AG09319 (cell line): Measurements from ENCODE around the gene BZW1.

ENCODE experiments used
- DNase-seq: peaks from one replicate; pipeline ENCODE4 v3.0.0-alpha.2; 2010; ENCODE audit warnings: low read depth; ENCODE audit errors: extremely low read depth
- TF ChIP-seq, protein P1 (sequence below): IDR thresholded peaks from 2 replicates; pipeline ENCODE4 v1.5.1; 2011; ENCODE audit warnings: low read depth, mild to moderate bottlenecking, inconsistent platforms, low read length, moderate library complexity

BZW1 gene

DNA sequence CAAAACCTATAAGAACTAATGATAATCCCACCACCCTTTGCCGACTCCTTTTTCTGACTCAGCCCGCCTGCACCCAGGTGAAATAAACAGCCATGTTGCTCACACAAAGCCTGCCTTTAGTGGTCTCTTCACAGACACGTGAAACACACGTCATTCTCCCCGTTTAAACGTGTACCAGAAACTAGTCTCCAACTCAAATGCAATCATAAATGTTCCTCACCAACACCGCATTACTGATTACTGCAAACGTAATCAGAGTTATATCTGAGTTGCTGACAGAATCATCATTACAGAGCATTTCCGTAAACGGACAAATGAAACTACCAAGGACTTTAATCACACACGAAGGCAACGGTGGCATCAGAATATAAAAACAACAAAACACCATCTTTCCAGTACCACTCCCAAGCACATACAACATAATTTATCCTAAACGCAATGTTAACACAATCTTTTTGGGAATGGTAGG, 50.9 kb downstream of the BZW1 start:
- TF ChIP-seq, protein P1, sequence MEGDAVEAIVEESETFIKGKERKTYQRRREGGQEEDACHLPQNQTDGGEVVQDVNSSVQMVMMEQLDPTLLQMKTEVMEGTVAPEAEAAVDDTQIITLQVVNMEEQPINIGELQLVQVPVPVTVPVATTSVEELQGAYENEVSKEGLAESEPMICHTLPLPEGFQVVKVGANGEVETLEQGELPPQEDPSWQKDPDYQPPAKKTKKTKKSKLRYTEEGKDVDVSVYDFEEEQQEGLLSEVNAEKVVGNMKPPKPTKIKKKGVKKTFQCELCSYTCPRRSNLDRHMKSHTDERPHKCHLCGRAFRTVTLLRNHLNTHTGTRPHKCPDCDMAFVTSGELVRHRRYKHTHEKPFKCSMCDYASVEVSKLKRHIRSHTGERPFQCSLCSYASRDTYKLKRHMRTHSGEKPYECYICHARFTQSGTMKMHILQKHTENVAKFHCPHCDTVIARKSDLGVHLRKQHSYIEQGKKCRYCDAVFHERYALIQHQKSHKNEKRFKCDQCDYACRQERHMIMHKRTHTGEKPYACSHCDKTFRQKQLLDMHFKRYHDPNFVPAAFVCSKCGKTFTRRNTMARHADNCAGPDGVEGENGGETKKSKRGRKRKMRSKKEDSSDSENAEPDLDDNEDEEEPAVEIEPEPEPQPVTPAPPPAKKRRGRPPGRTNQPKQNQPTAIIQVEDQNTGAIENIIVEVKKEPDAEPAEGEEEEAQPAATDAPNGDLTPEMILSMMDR = no peak
- DNase-seq = no peak

DNA sequence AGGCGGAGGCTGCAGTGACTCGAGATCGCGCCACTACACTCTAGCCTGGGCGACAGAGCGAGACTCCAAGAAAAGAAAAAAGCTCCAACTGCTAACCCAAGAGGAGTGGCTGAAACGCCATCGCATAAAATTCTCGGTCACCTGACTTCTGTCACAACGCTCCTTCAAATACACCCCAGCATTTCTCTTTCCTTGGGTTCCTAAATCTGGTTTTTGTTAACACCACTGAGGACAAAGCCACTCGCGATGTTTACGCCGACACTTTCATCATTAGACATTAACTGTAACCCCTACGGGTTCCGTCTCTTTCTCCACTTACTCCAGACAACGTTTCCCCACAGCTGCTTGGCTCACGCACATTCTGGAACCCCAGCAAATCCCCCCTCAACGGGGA, 52.1 kb downstream of the BZW1 start:
- DNase-seq = no peak
- TF ChIP-seq, protein P1 = no peak

GRCh38 chr2:200864176-200865034, 52.7 kb downstream of the BZW1 start, which contains the start of gene CLK1:
Gene CLK1, minus strand, starts transcription at chr2:200864658. Its CDS starts 2,796 bp downstream, at chr2:200861862.
- peak; percentile 86 for DNase-seq
- TF ChIP-seq, protein P1 = no peak

- no peak for DNase-seq
- TF ChIP-seq, protein P1 = no peak
These were observed 57.3 kb downstream of the BZW1 start for GRCh38 chr2:200869014-200869413.

DNA sequence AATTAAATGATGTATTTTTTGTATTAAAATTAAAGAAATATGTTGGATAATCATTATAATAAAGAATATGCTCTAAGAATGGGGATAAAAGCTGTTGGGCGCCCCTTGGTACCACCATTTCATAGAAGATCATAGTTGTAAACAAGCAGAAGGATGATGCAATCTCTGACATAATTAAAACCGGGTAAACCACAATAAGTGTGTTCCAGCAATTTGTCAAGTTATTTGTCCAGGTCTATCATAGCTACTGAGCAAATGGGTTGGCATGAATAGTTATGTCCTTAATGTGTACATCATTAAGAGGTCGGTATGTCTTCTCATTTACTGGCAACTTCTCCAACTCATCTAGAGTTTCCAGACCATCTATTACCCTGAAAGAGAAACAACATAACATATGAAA, 59.4 kb downstream of the BZW1 start:
- no peak for DNase-seq
- TF ChIP-seq, protein P1 = no peak

DNA sequence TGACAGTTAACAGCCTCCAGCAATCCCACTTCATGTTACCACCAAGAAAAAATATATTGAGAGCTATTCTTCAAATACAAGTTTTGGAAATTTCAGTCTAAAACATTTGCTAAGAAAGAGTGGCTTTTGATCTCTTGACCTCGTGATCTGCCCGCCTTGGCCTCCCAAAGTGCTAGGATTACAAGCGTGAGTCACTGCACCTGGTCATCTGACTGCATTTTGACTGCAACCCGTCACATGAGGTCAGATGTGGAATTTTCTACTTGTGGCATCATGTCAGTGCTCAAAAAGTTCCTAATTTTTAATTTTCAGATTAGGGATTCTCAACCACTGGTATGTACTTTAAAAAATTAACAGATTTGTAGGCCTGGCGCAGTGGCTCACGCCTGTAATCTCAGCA, 61.9 kb downstream of the BZW1 start:
- TF ChIP-seq, protein P1 = no peak
- no peak for DNase-seq
